ENCODE results near the gene NHERF2.
"Not testable (repeated sequence)": the region's sequence is repeated elsewhere in the genome, so short reads cannot be mapped to it uniquely, and the experiment has no call there.

The NHERF2 gene

DNA sequence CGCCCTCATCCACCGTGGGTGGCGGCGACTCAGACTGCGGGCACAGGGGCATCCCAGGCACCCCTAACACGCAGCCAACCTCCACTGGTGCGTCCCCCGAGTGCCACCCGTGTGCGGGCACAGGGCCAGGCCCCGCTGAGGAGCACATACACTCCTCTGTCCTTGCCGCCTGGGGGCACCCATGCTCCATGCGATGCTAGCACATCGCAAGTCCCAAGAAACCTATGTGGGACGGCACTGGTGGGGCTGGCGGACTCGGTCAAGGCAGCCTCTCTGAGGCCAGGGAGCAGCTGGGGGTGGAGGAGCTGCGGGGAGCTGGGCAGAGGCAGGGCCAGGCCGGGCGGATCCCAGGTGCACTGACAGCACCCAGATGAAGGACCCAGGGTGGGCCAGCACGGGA, 21.1 kb upstream of the NHERF2 start:
- DNase-seq (ENCODE audit: low read depth in 3 of 3, low spot score in 1 of 3) = no peak

DNA sequence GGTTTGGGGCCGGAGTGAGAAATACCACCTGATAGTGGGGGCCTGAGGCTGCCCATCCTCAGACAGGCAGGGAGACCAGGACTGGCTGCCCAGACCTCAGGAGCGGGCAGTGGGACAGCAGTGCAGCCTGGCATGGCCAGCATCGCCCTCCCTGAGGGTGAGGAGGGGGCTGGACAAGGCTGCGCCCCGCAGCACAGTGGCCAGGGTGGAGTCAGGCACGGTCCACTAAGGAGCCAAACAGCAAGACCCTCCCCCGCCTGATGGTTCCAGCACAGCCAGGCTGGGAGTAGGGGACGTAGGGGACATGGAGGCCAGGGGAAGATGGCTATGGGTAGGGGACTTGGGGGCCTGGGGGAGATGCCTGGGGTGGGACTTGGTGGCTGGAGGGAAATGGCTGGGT, 20.4 kb upstream of the NHERF2 start:
- DNase-seq (ENCODE audit: low read depth in 3 of 3, low spot score in 1 of 3) = no peak

DNA sequence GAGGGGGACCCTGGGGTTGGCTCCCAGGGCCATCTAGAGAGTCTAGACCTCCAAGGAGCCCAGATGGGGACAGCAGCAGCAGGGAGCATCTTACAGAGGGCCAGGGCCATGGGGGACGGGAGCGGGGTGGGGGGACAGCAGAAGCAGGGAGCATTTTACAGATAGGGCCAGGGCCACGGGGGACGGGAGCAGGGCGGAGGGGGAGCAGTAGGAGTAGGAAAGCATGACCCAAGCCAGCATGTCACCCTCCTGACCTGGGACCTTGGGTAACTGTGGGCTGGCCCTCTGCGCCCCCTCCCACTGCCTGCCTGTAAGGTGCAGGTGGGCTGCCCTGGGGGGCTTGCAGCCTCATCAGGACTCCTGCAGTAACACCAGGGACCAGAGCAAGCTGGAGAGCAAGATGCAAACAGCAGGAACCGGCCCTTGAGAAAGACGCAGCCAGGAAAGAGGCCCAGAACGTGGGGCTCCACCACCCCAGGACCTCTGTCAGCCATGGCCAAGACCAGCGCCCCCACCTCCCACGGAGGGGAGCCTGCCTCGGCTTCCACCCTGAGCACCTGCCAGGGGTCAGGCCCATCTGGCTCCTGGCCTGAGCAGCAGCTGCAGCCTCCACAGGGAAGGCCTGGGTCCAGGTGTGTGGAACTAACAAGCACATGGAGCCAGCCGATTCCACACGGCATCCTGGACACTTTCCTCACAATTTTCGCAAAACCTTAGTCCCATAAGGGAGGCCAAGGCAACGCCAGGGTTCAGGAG, 19.4 kb upstream of the NHERF2 start:
- no peak for DNase-seq (ENCODE audit: low read depth in 3 of 3, low spot score in 1 of 3)

DNA sequence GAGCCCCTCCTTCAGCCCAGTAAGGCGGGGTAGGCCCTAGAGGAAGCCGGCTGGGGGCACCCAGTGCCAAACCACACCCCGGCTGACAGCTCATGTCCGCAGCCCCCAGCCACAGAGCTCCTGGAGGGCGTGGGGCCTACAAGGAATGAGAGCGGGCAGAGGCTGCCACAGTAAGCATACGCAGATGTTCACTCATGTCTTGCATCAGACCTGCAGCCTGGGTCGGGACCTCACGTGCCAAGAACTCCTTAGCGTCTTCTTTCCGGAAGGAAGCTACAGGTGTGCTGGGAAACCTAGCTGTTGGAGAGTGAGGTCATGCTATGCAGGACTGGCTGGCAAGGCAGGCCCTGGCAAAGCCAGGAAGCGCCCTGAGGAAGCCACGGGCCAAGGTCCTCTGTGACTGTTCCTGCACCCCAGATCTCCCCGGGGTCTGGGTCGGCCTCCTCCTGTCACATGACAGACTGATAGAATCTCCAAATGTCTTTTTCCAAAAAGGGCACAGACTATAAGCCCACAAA, 18.6 kb upstream of the NHERF2 start:
- DNase-seq (ENCODE audit: low read depth in 3 of 3, low spot score in 1 of 3) = no peak

GRCh38 chr16:2008631-2009163, 18.0 kb upstream of the NHERF2 start:
- DNase-seq (ENCODE audit: low read depth in 3 of 3, low spot score in 1 of 3) = no peak

- DNase-seq (ENCODE audit: low read depth in 3 of 3, low spot score in 1 of 3) = no peak
Measured at GRCh38 chr16:2009164-2009711, 17.5 kb upstream of the NHERF2 start.

- peak; percentile 22 to 74 (median 52) for DNase-seq (ENCODE audit: low read depth in 3 of 3, low spot score in 1 of 3)
Measured at GRCh38 chr16:2009791-2010510, 16.8 kb upstream of the NHERF2 start, which contains the start of gene ZNF598. ZNF598 (minus strand) TSS chr16:2009821.

DNA sequence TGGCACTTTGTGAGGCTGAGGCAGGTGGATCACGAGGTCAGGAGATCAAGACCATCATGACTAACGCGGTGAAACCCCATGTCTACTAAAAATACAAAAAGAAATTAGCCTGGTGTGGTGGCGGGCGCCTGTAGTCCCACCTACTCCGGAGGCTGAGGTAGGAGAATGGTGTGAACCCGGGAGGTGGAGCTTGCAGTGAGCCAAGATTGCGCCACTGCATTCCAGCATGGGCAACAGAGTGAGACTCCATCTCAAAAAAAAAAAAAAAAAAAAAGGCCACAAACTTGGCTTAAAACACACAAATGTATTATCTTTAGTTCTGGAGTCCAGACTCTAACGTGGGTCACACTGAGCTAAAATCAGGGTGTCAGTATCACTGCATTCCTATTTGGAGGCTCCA, 15.0 kb upstream of the NHERF2 start:
- not testable (repeated sequence) for DNase-seq (ENCODE audit: low read depth in 3 of 3, low spot score in 1 of 3)

- DNase-seq (ENCODE audit: low read depth in 3 of 3, low spot score in 1 of 3) = no peak
Measured at GRCh38 chr16:2013527-2013926, 13.2 kb upstream of the NHERF2 start.

DNA sequence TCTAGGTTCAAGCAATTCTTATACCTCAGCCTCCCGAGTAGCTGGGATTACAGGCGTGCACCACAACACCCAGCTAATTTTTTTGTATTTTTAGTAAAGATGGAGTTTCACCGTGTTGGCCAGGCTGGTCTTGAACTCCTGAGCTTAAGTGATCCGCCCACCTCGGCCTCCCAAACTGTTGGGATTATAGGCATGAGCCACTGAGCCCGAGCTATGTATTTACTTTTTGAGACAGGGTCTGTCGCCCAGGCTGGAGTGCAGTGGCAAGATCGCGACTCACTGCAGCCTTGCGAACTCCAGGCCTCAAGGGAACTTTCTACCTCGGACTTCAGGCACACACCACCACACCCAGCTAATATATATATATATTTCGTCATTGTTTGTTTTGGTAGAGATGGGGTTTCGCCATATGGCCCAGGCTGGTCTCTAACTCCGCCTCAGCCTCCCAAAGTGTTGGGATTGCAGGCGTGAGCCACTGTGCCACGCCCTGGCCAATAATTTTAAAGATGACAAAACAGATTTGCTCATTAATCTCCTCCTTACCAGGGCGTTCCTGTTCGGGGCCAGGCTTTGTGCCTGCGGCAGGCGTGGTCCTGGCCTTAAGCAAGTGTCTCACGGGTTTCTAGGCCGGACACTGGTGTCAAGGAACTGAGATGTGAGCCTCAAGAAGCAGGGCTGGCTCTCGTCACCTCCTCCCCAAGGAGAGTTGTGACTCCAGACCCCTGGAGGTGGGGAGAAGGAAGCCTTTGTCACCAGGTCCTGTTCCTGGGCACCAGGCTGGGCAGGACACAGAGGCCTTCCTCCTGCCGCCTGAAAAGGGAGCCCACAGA, 11.4 kb upstream of the NHERF2 start:
- no peak for DNase-seq (ENCODE audit: low read depth in 3 of 3, low spot score in 1 of 3)

- no peak for DNase-seq (ENCODE audit: low read depth in 3 of 3, low spot score in 1 of 3)
Measured at GRCh38 chr16:2015947-2016208, 10.8 kb upstream of the NHERF2 start.

DNA sequence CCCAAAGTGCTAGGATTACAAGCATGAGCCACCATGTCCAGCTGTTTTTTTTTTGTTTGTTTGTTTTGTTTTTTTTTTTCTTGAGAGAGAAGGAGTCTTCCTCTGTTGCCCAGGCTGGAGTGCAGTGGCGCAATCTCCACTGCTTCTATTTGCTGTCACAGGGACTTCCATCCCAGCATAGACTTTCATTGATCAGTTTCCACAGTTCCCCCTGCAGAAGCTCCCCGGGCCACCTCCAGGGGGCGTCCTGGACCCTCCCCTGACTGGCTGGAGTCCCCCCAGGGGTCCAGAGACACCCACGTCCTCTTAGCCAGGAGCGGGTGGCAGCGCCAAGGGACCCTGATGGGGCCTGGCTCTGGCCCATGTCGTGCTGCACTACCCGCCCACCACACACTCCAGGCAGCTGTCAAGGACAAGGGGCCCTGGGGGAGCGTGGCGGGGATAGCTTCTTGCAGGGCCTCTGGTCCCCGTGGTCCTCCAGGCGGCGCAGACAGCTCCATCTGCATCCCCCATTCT, 10.2 kb upstream of the NHERF2 start:
- no peak for DNase-seq (ENCODE audit: low read depth in 3 of 3, low spot score in 1 of 3)

DNA sequence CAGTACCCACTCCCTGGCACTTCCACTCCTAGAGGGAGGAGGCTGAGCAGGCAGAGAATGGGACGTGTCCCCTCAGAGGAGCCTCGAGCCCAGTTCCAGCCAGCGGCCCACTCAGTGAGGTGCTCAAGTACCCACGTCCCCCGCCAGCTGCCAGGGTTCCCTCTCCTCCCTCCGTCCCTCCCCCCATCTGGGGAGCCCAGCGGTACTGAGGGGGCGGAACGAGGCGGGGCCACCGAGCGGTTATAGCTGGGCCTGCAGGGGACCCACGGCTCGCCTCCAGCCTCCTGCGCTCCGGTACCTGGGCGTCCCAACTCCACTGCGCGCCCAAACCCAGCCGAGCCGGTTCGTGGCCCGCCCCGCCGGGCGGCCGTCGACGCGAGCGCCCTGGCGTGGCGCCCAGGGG, 7.2 kb upstream of the NHERF2 start, which contains the start of gene NPW:
Gene NPW (plus strand): TSS at position 268 of the 403 bp plus-strand sequence.
- peak in 1 of 3 donors; percentile 21 for DNase-seq (ENCODE audit: low read depth in 3 of 3, low spot score in 1 of 3)

DNA sequence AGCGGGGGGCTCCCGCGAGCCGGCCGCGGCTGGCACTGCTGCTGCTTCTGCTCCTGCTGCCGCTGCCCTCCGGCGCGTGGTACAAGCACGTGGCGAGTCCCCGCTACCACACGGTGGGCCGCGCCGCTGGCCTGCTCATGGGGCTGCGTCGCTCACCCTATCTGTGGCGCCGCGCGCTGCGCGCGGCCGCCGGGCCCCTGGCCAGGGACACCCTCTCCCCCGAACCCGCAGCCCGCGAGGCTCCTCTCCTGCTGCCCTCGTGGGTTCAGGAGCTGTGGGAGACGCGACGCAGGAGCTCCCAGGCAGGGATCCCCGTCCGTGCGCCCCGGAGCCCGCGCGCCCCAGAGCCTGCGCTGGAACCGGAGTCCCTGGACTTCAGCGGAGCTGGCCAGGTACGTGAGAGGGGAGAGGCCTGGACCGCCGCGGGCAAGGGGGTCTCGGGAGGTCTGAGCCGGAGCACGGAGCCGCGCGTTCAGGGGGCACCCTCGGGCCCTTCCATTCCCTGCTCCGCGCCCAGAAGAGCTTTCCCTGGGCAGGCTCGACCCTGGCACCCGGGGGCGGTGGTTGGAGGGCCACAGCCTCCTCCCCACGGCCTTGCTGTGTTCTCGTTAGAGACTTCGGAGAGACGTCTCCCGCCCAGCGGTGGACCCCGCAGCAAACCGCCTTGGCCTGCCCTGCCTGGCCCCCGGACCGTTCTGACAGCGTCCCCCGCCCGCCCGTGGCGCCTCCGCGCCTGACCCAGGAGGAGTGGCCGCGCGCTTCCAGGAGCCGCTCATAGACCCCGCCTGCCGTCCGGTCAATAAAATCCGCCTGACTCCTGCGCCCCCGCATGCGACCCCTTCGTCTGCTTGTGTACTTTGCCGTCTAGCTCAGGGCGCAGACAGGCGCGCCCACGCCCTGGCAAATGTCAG, 6.5 kb upstream of the NHERF2 start:
- DNase-seq (ENCODE audit: low read depth in 3 of 3, low spot score in 1 of 3) = no peak

DNA sequence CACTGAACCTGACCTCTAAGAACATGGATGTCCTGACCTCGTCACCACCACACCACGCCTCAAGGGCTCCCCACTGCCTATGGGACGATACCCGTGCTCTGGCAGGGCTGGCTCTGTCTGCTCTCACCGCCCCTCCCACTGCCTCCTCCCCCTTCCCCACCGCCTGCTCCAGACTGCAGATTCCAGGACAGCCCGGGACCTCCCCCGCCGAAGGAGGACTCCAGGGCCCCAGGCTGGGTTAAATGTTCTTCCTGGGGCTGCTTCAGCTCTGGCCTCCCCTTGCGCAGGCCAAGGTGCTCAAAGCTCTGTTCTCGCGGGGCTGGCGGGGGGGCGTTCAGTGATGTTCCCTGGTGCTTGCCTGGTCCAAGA, 4.0 kb upstream of the NHERF2 start:
- DNase-seq (ENCODE audit: low read depth in 3 of 3, low spot score in 1 of 3) = no peak

- DNase-seq (ENCODE audit: low read depth in 3 of 3, low spot score in 1 of 3) = peak; percentile 86 to 99 (median 97)
Measured at GRCh38 chr16:2023092-2024031, 3.3 kb upstream of the NHERF2 start.

DNA sequence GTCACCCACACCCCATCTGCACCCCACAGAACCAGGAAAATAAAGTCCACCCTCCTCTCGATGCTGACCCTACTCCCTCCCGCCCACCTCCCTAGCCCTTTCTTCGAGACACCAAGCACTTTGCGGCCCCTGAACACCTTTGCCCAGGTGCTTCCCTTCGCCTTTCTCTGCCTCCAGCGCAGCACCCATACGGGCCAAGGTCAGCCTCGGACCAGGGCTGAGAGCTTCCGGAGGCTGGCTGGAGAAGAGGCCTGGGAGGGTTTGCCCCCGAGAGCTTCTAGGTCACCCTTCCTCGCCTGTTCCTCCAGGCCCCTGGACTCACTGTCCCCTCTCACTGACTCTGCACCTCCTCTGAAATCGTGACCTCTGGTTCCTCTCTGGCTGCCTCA, 2.7 kb upstream of the NHERF2 start:
- no peak for DNase-seq (ENCODE audit: low read depth in 3 of 3, low spot score in 1 of 3)

DNA sequence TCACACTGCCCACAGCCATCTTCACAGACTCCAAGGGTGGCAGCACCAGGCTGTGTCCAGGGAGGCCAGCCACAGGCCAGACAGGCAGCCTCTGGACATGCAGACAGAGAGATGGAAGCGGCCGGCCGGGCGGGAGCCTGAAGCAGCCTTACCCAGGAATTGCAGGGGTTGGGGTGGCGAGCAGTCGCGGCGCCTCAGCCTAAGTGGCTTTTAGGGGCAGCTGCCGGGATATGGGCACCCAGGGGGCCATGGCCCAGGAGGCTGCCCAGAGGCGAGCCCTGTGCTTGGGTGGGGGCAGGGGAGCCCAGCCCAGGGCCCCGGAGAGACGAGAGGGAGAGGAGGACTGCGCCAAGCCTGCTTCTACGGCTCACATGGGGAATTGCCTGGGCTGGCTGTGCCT, 1.5 kb upstream of the NHERF2 start:
- no peak for DNase-seq (ENCODE audit: low read depth in 3 of 3, low spot score in 1 of 3)

Measured in stimulated activated CD4-positive, alpha-beta T cell treated with anti-CD3 and anti-CD28 coated beads, TNF-alpha, amount 100 ng/mL, for 1 hour (primary cell).